Measurements from ENCODE around the gene PARD3B.
"Not testable (repeated sequence)": the region's sequence is repeated elsewhere in the genome, so short reads cannot be mapped to it uniquely, and the experiment has no call there.

PARD3B gene

DNA sequence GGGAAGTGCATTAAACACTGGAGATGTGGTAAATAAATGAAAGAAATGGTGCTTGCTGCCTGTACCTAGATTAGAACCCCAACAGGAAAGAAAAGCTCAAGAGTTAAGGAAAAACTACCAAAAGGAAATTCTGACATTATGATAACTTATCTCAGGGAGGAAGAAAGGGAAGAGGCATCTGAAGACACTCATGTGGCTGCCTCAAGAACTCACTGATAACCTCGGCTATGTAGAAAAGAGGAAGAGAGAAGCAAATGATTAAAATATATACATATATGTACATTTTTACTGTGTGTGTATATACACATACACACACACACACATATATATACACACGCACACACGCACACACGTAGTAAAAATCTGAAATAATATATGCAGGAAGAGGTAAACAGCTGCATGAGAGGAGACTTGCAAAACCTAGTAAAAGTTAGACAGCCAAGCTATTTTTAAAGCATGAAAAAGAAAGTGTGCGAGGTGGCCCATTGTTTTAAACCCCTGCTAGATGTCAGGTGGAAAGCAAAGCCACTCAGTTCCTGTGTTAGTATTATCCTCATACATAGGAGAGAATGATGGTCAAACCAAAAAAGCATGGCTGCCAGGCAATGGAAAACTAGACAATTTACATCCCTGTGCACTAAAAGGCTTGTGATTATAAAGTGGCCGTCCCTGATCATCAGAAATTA, 654.0 kb downstream of the PARD3B start:
- no peak for FAIRE-seq
- no peak for DNase-seq (ENCODE audit: insufficient read length)

DNA sequence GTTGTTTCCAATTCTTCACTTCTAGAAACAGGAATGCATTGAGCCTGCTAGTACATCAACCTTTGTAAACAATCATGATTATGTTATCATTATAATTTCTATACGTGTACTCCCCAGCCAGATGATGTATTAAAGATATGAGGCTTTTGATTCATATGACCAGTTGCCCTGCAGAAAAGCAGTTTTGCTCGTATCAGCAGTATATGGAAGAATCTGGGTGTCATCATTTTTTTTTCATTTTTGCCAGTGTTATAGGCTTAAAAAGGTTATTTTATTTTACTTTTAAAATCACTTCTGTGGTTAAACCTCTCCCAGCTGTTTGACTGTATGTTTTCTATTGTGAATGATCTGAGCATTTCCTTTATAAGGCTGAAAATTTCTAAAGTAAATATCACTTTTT, 665.2 kb downstream of the PARD3B start:
- DNase-seq (ENCODE audit: insufficient read length) (no peak), FAIRE-seq (no peak)
- TF ChIP-seq POLR2AphosphoS5 (IDR thresholded peaks at IDR 0.05; ENCODE audit: low read depth, low read length): no peak

More for the DNA sequence above, 654.0 kb downstream of the PARD3B start:
- TF ChIP-seq POLR2AphosphoS5 (IDR thresholded peaks at IDR 0.05; ENCODE audit: low read depth, low read length): no peak
- no peak for TF ChIP-seq TAF1 (IDR thresholded peaks at IDR 0.05; ENCODE audit: borderline replicate concordance, low read depth, low read length)
- no peak for TF ChIP-seq POLR2A (IDR thresholded peaks at IDR 0.05; ENCODE audit: low read depth, low read length)

DNA sequence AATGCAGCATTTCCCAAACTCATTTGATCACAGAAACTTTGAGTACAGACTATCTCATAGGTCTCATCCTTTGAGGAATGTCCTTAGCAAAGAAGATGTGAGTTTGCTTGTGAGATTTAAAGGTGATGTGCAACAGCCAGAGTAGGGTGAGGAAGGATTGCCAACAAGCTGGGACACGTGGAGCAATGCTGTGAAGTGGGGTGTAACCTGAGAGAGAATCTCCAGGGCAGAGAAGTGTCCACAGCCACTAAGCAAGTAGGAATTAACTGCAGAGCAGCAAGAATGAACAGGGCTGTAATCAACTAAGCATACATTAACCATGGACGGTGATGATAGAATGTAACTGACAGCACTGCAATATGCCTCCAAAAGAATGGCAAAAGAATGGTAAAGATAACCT, 667.1 kb downstream of the PARD3B start:
- DNase-seq (ENCODE audit: insufficient read length) (no peak), FAIRE-seq (no peak)
- no peak for TF ChIP-seq POLR2AphosphoS5 (IDR thresholded peaks at IDR 0.05; ENCODE audit: low read depth, low read length)
- no peak for TF ChIP-seq TAF1 (IDR thresholded peaks at IDR 0.05; ENCODE audit: borderline replicate concordance, low read depth, low read length)
- TF ChIP-seq POLR2A (IDR thresholded peaks at IDR 0.05; ENCODE audit: low read depth, low read length): no peak

DNA sequence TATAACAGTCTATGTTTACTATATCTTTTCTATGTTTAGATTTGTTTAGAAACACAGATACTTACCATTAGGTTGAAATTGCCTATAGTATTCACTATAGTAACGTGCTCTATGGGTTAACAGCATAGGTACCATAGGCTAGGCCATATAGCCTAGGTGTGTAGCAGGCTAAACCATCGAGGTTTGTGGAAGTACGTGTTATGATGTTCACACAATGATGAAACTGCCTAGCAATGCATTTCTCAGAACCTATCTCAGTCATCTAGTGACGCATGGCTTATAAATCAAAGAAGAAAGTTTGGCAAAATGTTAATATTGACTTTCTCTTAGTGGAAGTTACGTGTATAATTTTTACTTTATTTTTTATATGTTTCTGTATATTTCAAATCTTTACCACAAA, 670.8 kb downstream of the PARD3B start:
- no peak for TF ChIP-seq TAF1 (IDR thresholded peaks at IDR 0.05; ENCODE audit: borderline replicate concordance, low read depth, low read length)
- no peak for TF ChIP-seq POLR2A (IDR thresholded peaks at IDR 0.05; ENCODE audit: low read depth, low read length)
- TF ChIP-seq POLR2AphosphoS5 (IDR thresholded peaks at IDR 0.05; ENCODE audit: low read depth, low read length): no peak
- FAIRE-seq: no peak
- no peak for DNase-seq (ENCODE audit: insufficient read length)

DNA sequence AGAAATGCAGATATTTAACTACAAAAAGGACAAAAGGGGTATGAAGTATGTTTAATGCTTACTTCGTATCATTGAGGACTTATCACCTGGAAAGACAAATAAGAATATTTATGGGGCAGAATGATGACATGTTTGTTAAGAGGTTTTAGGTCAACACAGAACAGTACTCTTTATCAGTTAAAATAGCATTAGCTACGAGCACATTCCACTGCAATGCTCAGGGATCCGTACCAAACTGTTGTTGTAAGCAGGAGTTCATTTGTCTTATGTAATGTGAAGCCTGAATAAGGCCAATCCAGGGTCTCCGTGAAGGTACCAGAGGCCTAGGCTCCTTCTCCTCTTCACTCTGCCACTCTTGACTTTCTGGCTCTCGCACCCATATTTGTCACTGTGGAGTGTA, 671.3 kb downstream of the PARD3B start:
- DNase-seq (ENCODE audit: insufficient read length) (no peak), FAIRE-seq (no peak)
- TF ChIP-seq POLR2AphosphoS5 (IDR thresholded peaks at IDR 0.05; ENCODE audit: low read depth, low read length) (no peak), POLR2A (IDR thresholded peaks at IDR 0.05; ENCODE audit: low read depth, low read length) (no peak)

DNA sequence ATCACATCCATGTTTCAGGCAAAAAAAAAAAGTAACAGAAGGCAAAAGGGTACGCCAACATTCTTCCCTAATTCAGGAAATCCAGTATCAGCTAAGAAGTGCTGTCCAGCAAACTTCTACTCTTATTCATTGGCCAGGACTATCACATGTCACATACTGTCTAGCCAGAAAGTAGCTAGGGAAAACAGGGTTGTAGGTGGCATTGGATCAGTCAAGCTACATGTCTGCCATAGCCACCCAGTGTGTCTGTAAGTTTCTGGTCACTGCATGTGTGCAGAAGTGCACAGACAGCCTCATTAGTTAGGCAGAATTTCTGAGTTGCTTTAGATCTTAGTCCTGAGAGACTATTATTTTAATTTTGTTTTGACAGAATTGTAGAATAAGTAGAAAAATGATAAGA, 671.7 kb downstream of the PARD3B start:
- no peak for FAIRE-seq
- no peak for DNase-seq (ENCODE audit: insufficient read length)
- TF ChIP-seq TAF1 (IDR thresholded peaks at IDR 0.05; ENCODE audit: borderline replicate concordance, low read depth, low read length) (no peak), POLR2A (IDR thresholded peaks at IDR 0.05; ENCODE audit: low read depth, low read length) (no peak)

DNA sequence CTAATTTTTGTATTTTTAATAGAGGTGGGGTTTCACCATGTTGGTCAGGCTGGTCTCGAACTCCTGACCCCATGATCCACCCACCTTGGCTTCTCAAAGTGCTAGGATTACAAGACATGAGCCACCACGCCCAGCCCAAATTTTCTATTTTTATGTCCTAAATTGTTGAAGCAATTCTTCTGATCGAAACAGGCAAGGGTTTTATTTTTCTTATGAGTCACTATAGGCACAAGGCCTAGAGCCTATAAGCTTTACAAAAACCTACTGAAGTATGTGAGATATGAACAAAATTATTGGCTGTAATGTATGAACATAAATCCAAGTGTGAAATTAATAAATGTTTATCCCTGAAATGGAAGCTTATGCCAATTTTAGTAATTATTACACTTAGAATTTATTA, 672.8 kb downstream of the PARD3B start:
- DNase-seq (ENCODE audit: insufficient read length): no peak
- no peak for FAIRE-seq
- TF ChIP-seq TAF1 (IDR thresholded peaks at IDR 0.05; ENCODE audit: borderline replicate concordance, low read depth, low read length) (no peak), POLR2AphosphoS5 (IDR thresholded peaks at IDR 0.05; ENCODE audit: low read depth, low read length) (no peak)

DNA sequence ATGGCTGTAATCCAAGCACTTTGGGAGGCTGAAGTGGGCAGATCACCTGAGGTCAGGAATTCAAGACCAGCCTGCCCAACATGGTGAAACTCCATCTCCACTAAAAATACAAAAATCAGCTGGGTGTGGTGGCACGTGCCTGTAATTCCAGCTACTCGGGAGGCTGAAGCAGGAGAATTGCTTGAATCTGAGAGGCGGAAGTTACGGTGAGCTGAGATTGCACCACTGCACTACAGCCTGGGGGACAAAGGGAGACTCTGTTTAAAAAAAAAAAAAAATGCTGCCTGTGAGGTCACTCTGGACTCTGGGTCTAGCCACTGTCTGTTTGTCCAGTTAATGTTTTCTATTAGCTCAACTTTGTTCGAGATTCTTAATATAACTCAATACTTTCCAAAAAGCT, 673.5 kb downstream of the PARD3B start:
- not testable (repeated sequence) for FAIRE-seq; DNase-seq (ENCODE audit: insufficient read length)

DNA sequence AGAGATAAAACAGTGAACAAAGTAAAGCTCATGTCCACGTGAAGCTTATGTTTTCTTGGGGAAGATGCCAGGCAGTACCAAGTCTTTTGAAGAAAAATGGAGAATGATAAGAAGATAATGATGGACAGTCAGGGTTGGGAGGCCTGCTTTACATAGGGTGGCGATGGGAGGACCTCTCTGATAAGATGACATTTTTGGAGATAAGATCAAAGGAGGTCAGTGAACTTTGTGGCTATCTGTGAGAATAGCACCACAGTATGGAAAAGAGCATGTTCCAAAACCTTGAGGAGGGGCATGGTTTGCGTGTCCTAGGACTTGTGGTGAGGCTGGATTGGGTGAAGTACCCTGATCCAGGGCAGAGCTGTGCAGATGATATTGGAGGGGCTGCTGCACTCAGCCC, 675.3 kb downstream of the PARD3B start:
- no peak for DNase-seq (ENCODE audit: insufficient read length)
- no peak for FAIRE-seq
- no peak for TF ChIP-seq POLR2A (IDR thresholded peaks at IDR 0.05; ENCODE audit: low read depth, low read length)

DNA sequence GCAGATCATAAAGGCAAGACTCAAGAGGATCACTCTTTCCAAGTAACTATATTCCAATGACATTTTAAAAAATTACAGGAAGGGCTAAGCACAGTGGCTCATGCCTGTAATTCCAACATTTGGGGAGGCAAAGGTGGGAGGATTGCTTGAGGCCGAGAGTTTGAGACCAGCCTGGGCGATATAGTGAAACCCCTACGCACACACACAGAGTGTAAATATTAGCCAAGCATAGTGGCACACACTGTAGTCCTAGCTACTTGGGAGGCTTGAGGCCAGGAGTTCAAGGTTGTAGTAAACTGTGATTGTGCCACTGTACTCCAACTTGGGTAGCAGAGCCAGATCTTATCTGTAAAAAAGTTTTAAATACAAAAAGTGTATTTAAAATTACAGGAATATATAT, 686.8 kb downstream of the PARD3B start:
- no peak for FAIRE-seq
- no peak for DNase-seq (ENCODE audit: insufficient read length)
- TF ChIP-seq POLR2A (IDR thresholded peaks at IDR 0.05; ENCODE audit: low read depth, low read length): no peak
- no peak for TF ChIP-seq TAF1 (IDR thresholded peaks at IDR 0.05; ENCODE audit: borderline replicate concordance, low read depth, low read length)

DNA sequence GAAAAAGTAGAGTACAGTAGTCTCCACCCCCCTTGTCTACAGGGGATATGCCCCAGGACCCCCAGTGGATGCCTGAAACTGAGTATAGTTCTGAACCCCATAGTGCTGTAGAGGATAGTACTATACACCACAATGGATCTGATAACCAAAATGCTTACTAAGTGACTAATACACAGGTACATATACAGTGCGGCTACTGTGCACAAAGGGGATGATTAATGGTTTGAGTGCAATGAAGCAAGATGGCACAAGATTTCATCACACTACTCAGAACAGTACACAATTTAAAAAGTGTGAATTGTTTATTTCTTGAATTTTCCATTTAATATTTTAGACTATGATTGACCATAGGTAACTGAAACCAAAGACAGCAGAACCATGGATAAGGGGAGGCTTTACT, 690.2 kb downstream of the PARD3B start:
- no peak for FAIRE-seq
- no peak for TF ChIP-seq POLR2AphosphoS5 (IDR thresholded peaks at IDR 0.05; ENCODE audit: low read depth, low read length)
- TF ChIP-seq TAF1 (IDR thresholded peaks at IDR 0.05; ENCODE audit: borderline replicate concordance, low read depth, low read length): no peak
- TF ChIP-seq POLR2A (IDR thresholded peaks at IDR 0.05; ENCODE audit: low read depth, low read length): no peak
- DNase-seq (ENCODE audit: insufficient read length): no peak

DNA sequence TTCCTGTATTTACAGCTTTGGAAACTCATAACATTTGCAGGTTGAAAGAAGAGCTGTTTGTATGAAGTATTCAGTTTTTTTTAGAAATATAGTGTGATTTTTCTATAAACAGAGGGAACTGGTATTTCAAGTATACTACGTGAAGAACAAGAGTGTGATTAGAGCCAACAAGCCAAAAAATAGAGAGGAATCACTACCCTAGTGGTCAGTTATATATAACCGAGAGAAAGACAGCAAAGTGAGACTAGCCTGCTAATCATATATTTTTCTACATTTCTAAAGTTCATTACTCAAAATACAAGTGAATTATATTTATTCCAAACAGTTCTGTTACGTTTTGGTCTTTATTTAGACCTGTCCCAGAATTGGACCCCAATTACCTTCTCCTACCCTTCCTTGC, 692.2 kb downstream of the PARD3B start:
- FAIRE-seq (no peak), DNase-seq (ENCODE audit: insufficient read length) (no peak)
- no peak for TF ChIP-seq TAF1 (IDR thresholded peaks at IDR 0.05; ENCODE audit: borderline replicate concordance, low read depth, low read length)
- no peak for TF ChIP-seq POLR2A (IDR thresholded peaks at IDR 0.05; ENCODE audit: low read depth, low read length)
- TF ChIP-seq POLR2AphosphoS5 (IDR thresholded peaks at IDR 0.05; ENCODE audit: low read depth, low read length): no peak

DNA sequence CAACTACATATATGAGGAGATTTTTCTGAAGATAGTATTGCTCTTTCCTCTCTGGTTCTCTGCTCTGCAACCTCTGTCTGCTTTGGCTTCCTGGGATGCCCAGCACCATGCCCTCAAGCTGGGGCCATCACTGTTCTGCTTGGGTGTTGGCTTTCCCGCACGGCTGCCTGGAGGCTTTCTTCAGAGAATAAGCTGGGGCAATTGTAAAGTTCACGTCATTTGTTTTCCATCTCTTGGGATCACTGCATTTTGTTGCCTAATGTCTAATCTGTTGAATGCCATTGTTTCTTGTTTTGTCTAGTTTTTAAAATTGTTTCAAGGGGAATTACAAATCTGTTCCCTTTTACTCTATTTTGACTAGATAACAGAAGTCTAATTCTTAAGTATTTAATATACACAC, 699.7 kb downstream of the PARD3B start:
- DNase-seq (ENCODE audit: insufficient read length): no peak
- FAIRE-seq: no peak
- no peak for TF ChIP-seq TAF1 (IDR thresholded peaks at IDR 0.05; ENCODE audit: borderline replicate concordance, low read depth, low read length)
- no peak for TF ChIP-seq POLR2A (IDR thresholded peaks at IDR 0.05; ENCODE audit: low read depth, low read length)
- no peak for TF ChIP-seq POLR2AphosphoS5 (IDR thresholded peaks at IDR 0.05; ENCODE audit: low read depth, low read length)

All from GM12892 (cell line).